Gastroesophageal sphincter (tissue), 4 donors: ENCODE data around the gene ATP2C2. TPM values are rescaled to one million over a fixed set of nuclear protein-coding genes. Genes with fewer than 3 reads are reported as not detected.

Experiments used
- ATAC-seq: fragments of 150-250 bp; one replicate; pipeline ENCODE4 v1.9.1; 2016; ENCODE audit warnings: mild to moderate bottlenecking, moderate library complexity
- H3K27ac ChIP-seq, 4 donors: fragments of 200-600 bp; sonication (generic) in 3 of 4; 1 replicate in 3 of 4; 2 replicates in 1 of 4; pipeline ENCODE4 v1.5.1; 2016 to 2019
- H3K27me3 ChIP-seq: fragments of 200-600 bp; sonication (generic); one replicate; pipeline ENCODE4 v1.5.1; 2019
- H3K36me3 ChIP-seq, 2 donors: fragments of 200-600 bp; sonication (generic); one replicate each; pipeline ENCODE4 v1.5.1; 2019; ENCODE audit warnings: control low read depth in 1 of 2
- H3K4me1 ChIP-seq, 3 donors: fragments of 200-600 bp; sonication (generic); 1 replicate in 2 of 3; 2 replicates in 1 of 3; pipeline ENCODE4 v1.5.1; 2016 to 2019; ENCODE audit warnings: control low read depth in 2 of 3
- H3K4me3 ChIP-seq, 2 donors: fragments of 200-600 bp; sonication (generic); one replicate each; pipeline ENCODE4 v1.5.1; 2019; ENCODE audit warnings: mild to moderate bottlenecking in 1 of 2, moderate library complexity in 1 of 2
- H3K9me3 ChIP-seq, 3 donors: fragments of 200-600 bp; sonication (generic); one replicate each; pipeline ENCODE4 v1.5.1; 2017 to 2019; ENCODE audit warnings: control low read depth in 2 of 3
- CTCF ChIP-seq, 4 experiments: fragments of 200-600 bp in 2 of 4; fragments of 450-650 bp in 2 of 4; sonication (generic) in 1 of 4; IDR thresholded peaks; one replicate each; pipeline ENCODE4 v1.5.1; 2017 to 2019; ENCODE audit warnings: antibody characterized with exemption in 4 of 4, mild to moderate bottlenecking in 2 of 4, moderate library complexity in 2 of 4
- EP300 ChIP-seq: sonication (generic); formaldehyde crosslinking; IDR thresholded peaks from one replicate; pipeline ENCODE4 v1.6.1; 2017; ENCODE audit warnings: antibody characterized with exemption, mild to moderate bottlenecking
- POLR2A ChIP-seq, 2 donors: fragments of 450-650 bp; IDR thresholded peaks; one replicate each; pipeline ENCODE4 v1.6.1; 2017; ENCODE audit warnings: antibody characterized with exemption in 2 of 2, mild to moderate bottlenecking in 2 of 2, moderate library complexity in 1 of 2
- POLR2AphosphoS5 ChIP-seq: sonication (generic); formaldehyde crosslinking; IDR thresholded peaks from one replicate; pipeline ENCODE4 v1.6.1; 2017; ENCODE audit warnings: antibody characterized with exemption
- WGBS, 2 donors: methylation state at CpG; one replicate each; pipeline ENCODE4 v1.1.5; 2018; ENCODE audit warnings: low coverage in 1 of 2; 5-methylcytosine and 5-hydroxymethylcytosine counted together
- total RNA-seq, 4 donors: library from RNA; depleted of rRNA; stranded (reverse); fragments of >200 nt; gene quantifications; one replicate each; pipeline ENCODE4 v1.1.0, GENCODE V29; 2016

ATP2C2 gene
- total RNA-seq, 4 donors from 2014 or later = 0.13 to 1.3 (median 0.31) TPM; not detected in 1

GRCh38 chr16:84427553-84427952, 59.2 kb downstream of the ATP2C2 start:
- 74 to 100% methylated on average over 2 to 8 of the region's 8 CpGs for WGBS, 2 donors
- Histone ChIP-seq H3K27ac (no peak overlapping the region), H3K9me3 (no peaks in the 10 kb centered on the region), H3K4me1 (no peaks in the 10 kb centered on the region), H3K4me3 (no peak overlapping the region), H3K27me3 (peaks cover 28% of the 10 kb centered on the region), H3K36me3 (no peaks in the 10 kb centered on the region)
- ATAC-seq = no peak
- TF ChIP-seq POLR2AphosphoS5 (no peak), POLR2A (IDR thresholded peaks at IDR 0.05) (no peak), EP300 (no peak), CTCF (IDR thresholded peaks at IDR 0.05) (no peak)

GRCh38 chr16:84430860-84431259, 62.5 kb downstream of the ATP2C2 start:
- no peak for ATAC-seq
- Histone ChIP-seq H3K9me3 (no peaks in the 10 kb centered on the region), H3K4me3 (no peak overlapping the region), H3K27ac (no peak overlapping the region), H3K27me3 (peaks cover 24% of the 10 kb centered on the region), H3K36me3 (no peaks in the 10 kb centered on the region), H3K4me1 (no peaks in the 10 kb centered on the region)
- 37 to 43% methylated on average over 1 to 2 of the region's 4 CpGs for WGBS, 2 donors
- TF ChIP-seq CTCF (IDR thresholded peaks at IDR 0.05) (no peak), POLR2AphosphoS5 (no peak), EP300 (no peak), POLR2A (IDR thresholded peaks at IDR 0.05) (no peak)

- ATAC-seq = no peak
- no peak overlapping the region for H3K4me3 ChIP-seq
- peaks cover 24% of the 10 kb centered on the region for H3K27me3 ChIP-seq
- H3K27ac ChIP-seq = no peak overlapping the region
- WGBS, 2 donors = 78% methylated on average over 5 of the region's 5 CpGs; no CpG with 5 or more reads in 1 of the 2 donors
- H3K4me1 ChIP-seq = no peaks in the 10 kb centered on the region
- TF ChIP-seq CTCF (IDR thresholded peaks at IDR 0.05) (no peak), POLR2AphosphoS5 (no peak), EP300 (no peak), POLR2A (IDR thresholded peaks at IDR 0.05) (no peak)
- H3K36me3 ChIP-seq = no peaks in the 10 kb centered on the region
- no peaks in the 10 kb centered on the region for H3K9me3 ChIP-seq
Measured at GRCh38 chr16:84434800-84435199, 66.5 kb downstream of the ATP2C2 start.

- Histone ChIP-seq H3K27ac (no peak overlapping the region), H3K4me1 (no peaks in the 10 kb centered on the region), H3K36me3 (no peaks in the 10 kb centered on the region), H3K27me3 (peaks cover 20% of the 10 kb centered on the region), H3K9me3 (no peaks in the 10 kb centered on the region), H3K4me3 (no peak overlapping the region)
- ATAC-seq = no peak
- 74% methylated on average over 2 of the region's 10 CpGs; no CpG with 5 or more reads in 1 of the 2 donors for WGBS, 2 donors
- TF ChIP-seq POLR2AphosphoS5 (no peak), POLR2A (IDR thresholded peaks at IDR 0.05) (no peak), CTCF (IDR thresholded peaks at IDR 0.05) (no peak), EP300 (no peak)
Measured at GRCh38 chr16:84436196-84436595, 67.9 kb downstream of the ATP2C2 start.

GRCh38 chr16:84438971-84439696, 70.8 kb downstream of the ATP2C2 start:
- no peak for ATAC-seq
- Histone ChIP-seq H3K9me3 (no peaks in the 10 kb centered on the region), H3K4me3 (no peak overlapping the region), H3K27me3 (peaks cover 19% of the 10 kb centered on the region), H3K27ac (no peak overlapping the region), H3K36me3 (no peaks in the 10 kb centered on the region), H3K4me1 (no peaks in the 10 kb centered on the region)
- WGBS, 2 donors = 32 to 34% methylated on average over 7 to 12 of the region's 15 CpGs
- TF ChIP-seq CTCF (IDR thresholded peaks at IDR 0.05) (no peak), POLR2A (IDR thresholded peaks at IDR 0.05) (no peak), EP300 (no peak), POLR2AphosphoS5 (no peak)
